Astrocyte (in vitro differentiated cells and primary cell): ENCODE measurements around the gene KIAA0040. TPM values are rescaled to one million over a fixed set of nuclear protein-coding genes. Genes with fewer than 3 reads are reported as not detected.
A peak's percentile ranks its signal among the peaks of the same experiment; 100 is the strongest.

ENCODE experiments used
- DNase-seq: peaks from one replicate; pipeline ENCODE4 v3.0.0-alpha.2; 2010; ENCODE audit warnings: low read depth
- FAIRE-seq: peaks from 2 replicates; lab custom pipeline; 2011; peaks lifted over from hg19 to GRCh38; lab: Jason Lieb, UNC
- H2AFZ ChIP-seq: 2 replicates; pipeline ENCODE4 v1.6.0; 2012; ENCODE audit warnings: low read depth, low read length, inconsistent platforms
- H3K27ac ChIP-seq: 2 replicates; pipeline ENCODE4 v1.5.1; 2011; ENCODE audit warnings: low read depth, low read length, inconsistent platforms
- H3K27me3 ChIP-seq: 2 replicates; pipeline ENCODE4 v1.6.0; 2011; ENCODE audit warnings: low read length, inconsistent platforms; ENCODE audit not compliant: insufficient read depth
- H3K36me3 ChIP-seq: 2 replicates; pipeline ENCODE4 v1.5.1; 2011; ENCODE audit warnings: low read length, inconsistent platforms; ENCODE audit not compliant: insufficient read depth
- H3K4me1 ChIP-seq: 2 replicates; pipeline ENCODE4 v1.5.1; 2011; ENCODE audit warnings: low read length, inconsistent platforms; ENCODE audit not compliant: insufficient read depth
- H3K4me2 ChIP-seq: 2 replicates; pipeline ENCODE4 v1.6.0; 2012; ENCODE audit warnings: low read length, inconsistent platforms
- H3K4me3 ChIP-seq: 2 replicates; pipeline ENCODE4 v1.5.1; 2011; ENCODE audit warnings: low read depth, mild to moderate bottlenecking, low read length, inconsistent platforms; ENCODE audit not compliant: insufficient read depth
- H3K79me2 ChIP-seq: 2 replicates; pipeline ENCODE4 v1.6.0; 2012; ENCODE audit warnings: mild to moderate bottlenecking, low read length, inconsistent platforms; ENCODE audit not compliant: insufficient read depth
- H3K9ac ChIP-seq: 2 replicates; pipeline ENCODE4 v1.6.0; 2012; ENCODE audit warnings: mild to moderate bottlenecking, low read length, inconsistent platforms
- H3K9me3 ChIP-seq: 2 replicates; pipeline ENCODE4 v1.5.1; 2012; ENCODE audit warnings: low read depth, mild to moderate bottlenecking, low read length, inconsistent platforms; ENCODE audit not compliant: insufficient read depth
- H4K20me1 ChIP-seq: 2 replicates; pipeline ENCODE4 v1.6.0; 2012; ENCODE audit warnings: low read length, inconsistent platforms; ENCODE audit not compliant: insufficient read depth
- H3K27ac Mint-ChIP-seq: one replicate; pipeline ENCODE4 v1.8.0; 2021; ENCODE audit warnings: mild to moderate bottlenecking, mixed read lengths; ENCODE audit not compliant: unreplicated experiment
- H3K27me3 Mint-ChIP-seq: one replicate; pipeline ENCODE4 v1.8.0; 2021; ENCODE audit warnings: low read depth, mixed read lengths; ENCODE audit not compliant: unreplicated experiment
- H3K36me3 Mint-ChIP-seq: one replicate; pipeline ENCODE4 v1.8.0; 2021; ENCODE audit warnings: low read depth, mixed read lengths; ENCODE audit not compliant: unreplicated experiment
- H3K4me1 Mint-ChIP-seq: one replicate; pipeline ENCODE4 v1.8.0; 2021; ENCODE audit warnings: low read depth, mixed read lengths; ENCODE audit not compliant: unreplicated experiment
- H3K4me3 Mint-ChIP-seq: one replicate; pipeline ENCODE4 v1.8.0; 2021; ENCODE audit warnings: mild to moderate bottlenecking, moderate library complexity, mixed read lengths; ENCODE audit not compliant: unreplicated experiment
- H3K9me3 Mint-ChIP-seq: one replicate; pipeline ENCODE4 v1.8.0; 2021; ENCODE audit warnings: mild to moderate bottlenecking, mixed read lengths; ENCODE audit not compliant: unreplicated experiment
- EZH2 ChIP-seq: IDR thresholded peaks from 2 replicates; pipeline ENCODE4 v1.6.1; 2012; ENCODE audit warnings: mild to moderate bottlenecking, low read length, inconsistent platforms; ENCODE audit not compliant: insufficient read depth
- total RNA-seq: library from RNA; stranded (reverse); gene quantifications from 2 replicates; pipeline ENCODE4 v1.2.1, GENCODE V29; 2021
- TF ChIP-seq, protein P1 (sequence below): IDR thresholded peaks from 2 replicates; pipeline ENCODE4 v1.5.1; 2011; ENCODE audit warnings: low read depth, mild to moderate bottlenecking, inconsistent platforms, low read length, moderate library complexity; ENCODE audit not compliant: insufficient read depth

Gene KIAA0040
- total RNA-seq, 1 donor from 2014 or later: 5.0 TPM

GRCh38 chr1:175234639-175235038 lies 42.1 kb upstream of the KIAA0040 start:
- no peak overlapping the region for H3K9ac ChIP-seq
- H3K9me3 ChIP-seq: no peaks in the 10 kb centered on the region
- DNase-seq (no peak), FAIRE-seq (no peak)
- no peaks in the 10 kb centered on the region for H3K27me3 ChIP-seq
- Mint-ChIP-seq H3K4me1 (peaks cover 5% of the 10 kb centered on the region), H3K36me3 (no peaks in the 10 kb centered on the region), H3K4me3 (no peak overlapping the region), H3K27ac (peak overlapping the region; percentile 28), H3K9me3 (no peaks in the 10 kb centered on the region), H3K27me3 (no peaks in the 10 kb centered on the region)
- H3K36me3 ChIP-seq: no peaks in the 10 kb centered on the region
- no peak overlapping the region for H3K27ac ChIP-seq
- no peak overlapping the region for H3K4me3 ChIP-seq
- TF ChIP-seq, protein P1, sequence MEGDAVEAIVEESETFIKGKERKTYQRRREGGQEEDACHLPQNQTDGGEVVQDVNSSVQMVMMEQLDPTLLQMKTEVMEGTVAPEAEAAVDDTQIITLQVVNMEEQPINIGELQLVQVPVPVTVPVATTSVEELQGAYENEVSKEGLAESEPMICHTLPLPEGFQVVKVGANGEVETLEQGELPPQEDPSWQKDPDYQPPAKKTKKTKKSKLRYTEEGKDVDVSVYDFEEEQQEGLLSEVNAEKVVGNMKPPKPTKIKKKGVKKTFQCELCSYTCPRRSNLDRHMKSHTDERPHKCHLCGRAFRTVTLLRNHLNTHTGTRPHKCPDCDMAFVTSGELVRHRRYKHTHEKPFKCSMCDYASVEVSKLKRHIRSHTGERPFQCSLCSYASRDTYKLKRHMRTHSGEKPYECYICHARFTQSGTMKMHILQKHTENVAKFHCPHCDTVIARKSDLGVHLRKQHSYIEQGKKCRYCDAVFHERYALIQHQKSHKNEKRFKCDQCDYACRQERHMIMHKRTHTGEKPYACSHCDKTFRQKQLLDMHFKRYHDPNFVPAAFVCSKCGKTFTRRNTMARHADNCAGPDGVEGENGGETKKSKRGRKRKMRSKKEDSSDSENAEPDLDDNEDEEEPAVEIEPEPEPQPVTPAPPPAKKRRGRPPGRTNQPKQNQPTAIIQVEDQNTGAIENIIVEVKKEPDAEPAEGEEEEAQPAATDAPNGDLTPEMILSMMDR: no peak
- no peak for TF ChIP-seq EZH2
- no peaks in the 10 kb centered on the region for H3K79me2 ChIP-seq
- H3K4me1 ChIP-seq: no peaks in the 10 kb centered on the region
- H2AFZ ChIP-seq: no peak overlapping the region
- no peaks in the 10 kb centered on the region for H4K20me1 ChIP-seq
- H3K4me2 ChIP-seq: no peak overlapping the region

DNA sequence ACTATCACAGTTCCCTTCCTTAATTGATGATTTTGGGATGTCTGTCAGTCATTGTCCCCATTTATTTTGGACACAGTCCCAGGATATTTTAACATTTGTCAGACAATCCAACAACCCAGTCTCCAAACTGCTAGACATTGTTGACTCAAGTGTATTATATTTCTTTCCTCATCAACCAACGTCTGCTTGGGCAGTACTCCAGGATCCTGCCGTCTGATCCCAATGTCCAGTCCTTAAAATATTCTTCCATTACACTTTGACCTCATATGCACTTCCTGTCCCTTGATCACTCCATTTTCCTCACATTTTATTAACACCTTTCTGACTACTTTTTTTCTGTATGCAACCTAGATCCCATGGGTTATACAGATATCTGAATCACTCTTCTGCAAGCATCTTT lies 39.8 kb upstream of the KIAA0040 start:
- no peaks in the 10 kb centered on the region for H3K9me3 Mint-ChIP-seq

DNA sequence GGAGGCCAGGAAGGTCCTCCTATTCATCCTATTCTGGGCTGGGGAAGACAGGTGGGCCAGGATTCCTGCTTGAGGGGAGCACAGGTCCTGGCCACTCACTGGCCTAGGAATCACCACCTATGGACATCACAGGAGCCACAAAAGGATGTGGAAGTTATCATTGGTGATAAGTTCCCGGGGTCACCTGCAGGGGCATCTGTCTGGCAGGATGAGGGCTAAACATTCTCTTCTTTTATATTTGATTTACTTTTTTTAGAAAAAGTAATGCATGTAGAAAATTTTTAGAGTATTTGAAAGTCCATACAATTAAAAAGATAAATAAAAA lies 33.2 kb upstream of the KIAA0040 start:
- no peaks in the 10 kb centered on the region for H3K9me3 Mint-ChIP-seq
- Histone ChIP-seq H3K79me2 (no peaks in the 10 kb centered on the region), H3K4me2 (no peak overlapping the region), H3K4me3 (no peak overlapping the region), H3K36me3 (no peaks in the 10 kb centered on the region), H3K27ac (no peak overlapping the region), H3K9me3 (no peaks in the 10 kb centered on the region), H3K4me1 (no peaks in the 10 kb centered on the region), H3K9ac (no peak overlapping the region), H4K20me1 (no peaks in the 10 kb centered on the region), H3K27me3 (no peaks in the 10 kb centered on the region), H2AFZ (no peak overlapping the region)
- H3K4me1 Mint-ChIP-seq: peaks cover 15% of the 10 kb centered on the region
- H3K27me3 Mint-ChIP-seq: peaks cover 4% of the 10 kb centered on the region
- no peaks in the 10 kb centered on the region for H3K36me3 Mint-ChIP-seq
- TF ChIP-seq EZH2: no peak
- TF ChIP-seq, protein P1: no peak
- no peak overlapping the region for H3K4me3 Mint-ChIP-seq
- no peak overlapping the region for H3K27ac Mint-ChIP-seq
- no peak for FAIRE-seq
- DNase-seq: no peak

More for the DNA sequence above, 39.8 kb upstream of the KIAA0040 start:
- Mint-ChIP-seq H3K27ac (no peak overlapping the region), H3K4me1 (peaks cover 5% of the 10 kb centered on the region), H3K36me3 (no peaks in the 10 kb centered on the region), H3K27me3 (no peaks in the 10 kb centered on the region), H3K4me3 (no peak overlapping the region)
- H3K27ac ChIP-seq: no peak overlapping the region
- no peak overlapping the region for H3K9ac ChIP-seq
- FAIRE-seq (no peak), DNase-seq (no peak)
- H3K4me1 ChIP-seq: no peaks in the 10 kb centered on the region
- H3K27me3 ChIP-seq: no peaks in the 10 kb centered on the region
- H3K79me2 ChIP-seq: no peaks in the 10 kb centered on the region
- H3K4me2 ChIP-seq: no peak overlapping the region
- H3K9me3 ChIP-seq: no peaks in the 10 kb centered on the region
- H2AFZ ChIP-seq: no peak overlapping the region
- no peak overlapping the region for H3K4me3 ChIP-seq
- no peak for TF ChIP-seq EZH2
- TF ChIP-seq, protein P1: no peak
- H3K36me3 ChIP-seq: no peaks in the 10 kb centered on the region
- no peaks in the 10 kb centered on the region for H4K20me1 ChIP-seq
